ENCODE results near the gene HAAO.

DNA sequence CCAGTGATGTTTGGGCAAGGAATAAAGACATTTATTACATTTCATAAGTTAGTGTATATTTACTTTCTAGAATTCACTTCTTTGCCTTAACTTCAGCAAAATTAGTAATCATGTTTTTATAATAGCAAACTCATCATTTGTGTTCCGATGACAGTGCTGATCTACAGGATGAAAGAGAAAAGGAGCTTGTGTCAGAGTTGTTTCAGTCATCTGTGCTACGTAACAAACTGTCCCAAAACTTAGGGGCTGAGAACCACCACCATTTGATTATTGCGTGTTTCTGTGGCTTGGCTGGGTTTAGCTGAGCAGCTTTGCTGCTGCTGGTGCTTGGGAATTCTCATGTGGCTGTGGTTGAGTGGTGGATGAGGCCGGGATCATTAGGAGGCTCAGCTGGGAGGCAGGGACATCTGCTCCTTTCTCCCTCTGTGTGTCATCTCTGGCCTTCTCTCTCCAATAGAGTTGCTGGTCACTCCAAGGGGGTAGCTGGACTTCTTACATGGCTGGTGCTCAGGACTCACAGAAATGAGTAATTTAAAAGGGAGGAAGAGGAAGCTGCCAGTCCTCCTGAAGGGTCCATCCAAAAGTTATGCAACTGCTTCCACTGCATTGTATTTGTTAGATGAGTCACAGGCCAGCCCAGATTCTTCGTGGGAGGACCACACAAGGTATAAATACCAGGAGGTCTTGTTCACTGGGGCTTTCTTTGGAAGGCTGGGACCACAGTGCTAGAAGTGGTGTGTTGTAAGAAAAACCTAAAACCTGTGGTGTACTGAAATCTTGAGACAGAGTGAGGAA, 43.4 kb upstream of the HAAO start:
- TF ChIP-seq NFIC (IDR thresholded peaks at IDR 0.05) (0 out of 2 replicates have a peak, but pooled peaks have one; percentile 10), EP300 (IDR thresholded peaks at IDR 0.05; ENCODE audit: borderline replicate concordance) (no peak), EGR1 (IDR thresholded peaks at IDR 0.05) (no peak), CREB1 (IDR thresholded peaks at IDR 0.05; ENCODE audit: low read depth) (no peak)
- TF ChIP-seq, protein P1, sequence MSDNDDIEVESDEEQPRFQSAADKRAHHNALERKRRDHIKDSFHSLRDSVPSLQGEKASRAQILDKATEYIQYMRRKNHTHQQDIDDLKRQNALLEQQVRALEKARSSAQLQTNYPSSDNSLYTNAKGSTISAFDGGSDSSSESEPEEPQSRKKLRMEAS (IDR thresholded peaks at IDR 0.05): no peak
